ENCODE data around the gene TANK.

DNA sequence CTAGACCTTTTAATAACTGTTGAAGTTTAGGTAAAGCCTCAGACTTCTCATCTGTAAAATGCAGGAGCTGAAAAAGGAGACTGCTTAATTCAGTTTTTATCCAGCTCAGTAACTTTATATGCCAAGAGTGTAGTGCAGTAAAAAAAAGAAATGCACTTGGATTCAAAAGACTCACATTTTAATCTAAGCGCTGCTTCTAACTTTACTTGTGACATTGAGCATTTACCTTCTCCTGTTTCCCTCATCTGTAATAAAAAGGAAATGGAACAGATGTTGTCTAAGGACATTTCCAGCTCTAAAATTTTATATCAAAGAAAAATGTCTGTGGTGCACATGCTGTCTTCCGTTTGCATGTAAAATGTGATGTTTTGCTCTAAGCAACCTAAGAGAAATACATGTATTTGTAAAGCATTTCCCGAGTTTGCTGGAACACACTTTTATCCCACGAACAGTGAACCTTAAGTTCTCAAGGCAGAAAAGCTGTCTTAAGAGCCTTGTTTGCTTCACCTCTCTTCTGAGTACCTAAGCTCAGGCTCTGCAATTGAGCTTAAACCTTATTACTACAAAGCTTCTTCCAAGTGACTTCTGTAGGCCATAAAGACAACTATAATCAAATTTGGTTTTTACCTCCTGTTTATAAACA, 24.2 kb upstream of the TANK start:
- TF ChIP-seq, protein P1, sequence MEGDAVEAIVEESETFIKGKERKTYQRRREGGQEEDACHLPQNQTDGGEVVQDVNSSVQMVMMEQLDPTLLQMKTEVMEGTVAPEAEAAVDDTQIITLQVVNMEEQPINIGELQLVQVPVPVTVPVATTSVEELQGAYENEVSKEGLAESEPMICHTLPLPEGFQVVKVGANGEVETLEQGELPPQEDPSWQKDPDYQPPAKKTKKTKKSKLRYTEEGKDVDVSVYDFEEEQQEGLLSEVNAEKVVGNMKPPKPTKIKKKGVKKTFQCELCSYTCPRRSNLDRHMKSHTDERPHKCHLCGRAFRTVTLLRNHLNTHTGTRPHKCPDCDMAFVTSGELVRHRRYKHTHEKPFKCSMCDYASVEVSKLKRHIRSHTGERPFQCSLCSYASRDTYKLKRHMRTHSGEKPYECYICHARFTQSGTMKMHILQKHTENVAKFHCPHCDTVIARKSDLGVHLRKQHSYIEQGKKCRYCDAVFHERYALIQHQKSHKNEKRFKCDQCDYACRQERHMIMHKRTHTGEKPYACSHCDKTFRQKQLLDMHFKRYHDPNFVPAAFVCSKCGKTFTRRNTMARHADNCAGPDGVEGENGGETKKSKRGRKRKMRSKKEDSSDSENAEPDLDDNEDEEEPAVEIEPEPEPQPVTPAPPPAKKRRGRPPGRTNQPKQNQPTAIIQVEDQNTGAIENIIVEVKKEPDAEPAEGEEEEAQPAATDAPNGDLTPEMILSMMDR (CRISPR knock-in tag; IDR thresholded peaks at IDR 0.05): no peak
- TF ChIP-seq KDM1A (CRISPR knock-in tag; IDR thresholded peaks at IDR 0.05) (no peak), ZBTB7A (CRISPR knock-in tag; IDR thresholded peaks at IDR 0.05) (no peak)
- TF ChIP-seq, protein P2, sequence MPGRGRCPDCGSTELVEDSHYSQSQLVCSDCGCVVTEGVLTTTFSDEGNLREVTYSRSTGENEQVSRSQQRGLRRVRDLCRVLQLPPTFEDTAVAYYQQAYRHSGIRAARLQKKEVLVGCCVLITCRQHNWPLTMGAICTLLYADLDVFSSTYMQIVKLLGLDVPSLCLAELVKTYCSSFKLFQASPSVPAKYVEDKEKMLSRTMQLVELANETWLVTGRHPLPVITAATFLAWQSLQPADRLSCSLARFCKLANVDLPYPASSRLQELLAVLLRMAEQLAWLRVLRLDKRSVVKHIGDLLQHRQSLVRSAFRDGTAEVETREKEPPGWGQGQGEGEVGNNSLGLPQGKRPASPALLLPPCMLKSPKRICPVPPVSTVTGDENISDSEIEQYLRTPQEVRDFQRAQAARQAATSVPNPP (CRISPR knock-in tag; IDR thresholded peaks at IDR 0.05): no peak

Data from HepG2 (cell line).